Measurements from ENCODE around the gene BSDC1. TPM values are rescaled to one million over a fixed set of nuclear protein-coding genes. Genes with fewer than 3 reads are reported as not detected.

Gene BSDC1
- total and polyA plus RNA-seq, 10 of the 15 experiments (the other 5 are each of a cell fraction or from before 2014, with no cell fraction given), result 3.0 to 39.7 (median 22.8) TPM

DNA sequence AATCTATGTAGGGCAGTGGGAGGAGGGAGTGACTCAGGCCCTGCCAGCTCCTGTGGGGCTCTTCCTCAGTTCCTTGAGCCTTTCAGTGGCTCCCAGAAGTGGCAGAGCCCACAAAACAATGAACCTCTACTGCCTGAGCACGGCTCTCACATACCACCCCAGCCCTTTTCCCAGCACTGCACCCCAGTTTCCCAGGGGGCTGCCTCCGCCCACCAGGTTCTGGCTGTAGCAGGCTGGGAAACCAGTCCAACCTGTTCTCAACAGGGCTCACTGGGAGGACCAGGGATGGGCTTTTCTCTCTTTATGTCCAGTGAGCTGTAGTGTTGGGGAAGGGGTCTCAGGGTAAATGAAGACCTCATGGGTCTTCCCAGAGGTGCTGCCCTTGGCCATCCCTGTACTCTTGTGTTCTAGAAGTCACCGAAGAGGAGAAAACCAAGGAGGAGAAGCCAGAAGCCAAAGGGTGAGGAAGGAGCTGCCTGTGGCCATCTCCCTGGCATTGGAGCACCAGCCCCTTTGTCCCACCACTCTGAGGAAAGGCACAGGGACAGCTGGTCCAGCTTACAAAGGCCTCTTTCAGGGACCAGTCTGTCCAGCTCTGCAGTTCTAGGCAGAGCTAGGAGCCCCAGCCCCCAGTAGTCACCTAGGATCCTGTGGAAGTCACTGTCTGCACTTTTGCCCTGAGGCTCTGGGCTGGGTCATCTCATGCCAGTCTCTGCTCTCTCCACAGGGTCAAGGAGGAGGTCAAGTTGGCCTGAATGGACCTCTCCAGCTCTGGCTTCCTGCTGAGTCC lies 61.8 kb downstream of the BSDC1 start:
- Histone ChIP-seq H3K4me3 (no peak overlapping the region), H3K79me2 (ENCODE audit: control insufficient read depth, insufficient read depth, low read length) (peaks cover 24% of the 10 kb centered on the region), H3K9ac (ENCODE audit: control insufficient read depth, insufficient read depth, low read length) (peak overlapping the region; percentile 6; the same call in 1 of the 2 replicates), H3K9me3 (replicated peaks; ENCODE audit: control insufficient read depth, insufficient read depth, low read length) (no peaks in the 10 kb centered on the region), H4K20me1 (ENCODE audit: control insufficient read depth, insufficient read depth) (no peaks in the 10 kb centered on the region; the same call in 1 of the 2 replicates), H3K4me1 (ENCODE audit: control insufficient read depth, insufficient read depth, low read length) (peaks cover 28% of the 10 kb centered on the region), H3K4me2 (ENCODE audit: control insufficient read depth, insufficient read depth) (peak overlapping the region; percentile 32; the same call in 1 of the 2 replicates), H3K36me3 (ENCODE audit: control insufficient read depth in 2 of 2, insufficient read depth in 2 of 2, low read length in 1 of 2) (peaks cover 38 to 42% of the 10 kb centered on the region in 2 experiments), H3K27ac (ENCODE audit: control insufficient read depth, insufficient read depth) (peak overlapping the region; percentile 3; the same call in 1 of the 2 replicates), H2AFZ (ENCODE audit: control insufficient read depth, low read depth, low read length) (no peak overlapping the region), H3K27me3 (replicated peaks in 1 of 2; ENCODE audit: control insufficient read depth in 2 of 2, insufficient read depth in 2 of 2, low read length in 1 of 2) (no peaks in the 10 kb centered on the region)
- DNase-seq (ENCODE audit: low read depth, low spot score), result no peak
- ChIA-PET POLR2A (interaction anchor here (0.6 to 2.3 kb wide), 14 partner anchors 8 to 132 kb away, joined by 3 to 10 read pairs (median 3); partner anchors contain the start of genes BSDC1, CCDC28B, HDAC1 and LCK), SMC1A (ENCODE audit: uncharacterized antibody, unreplicated experiment) (interaction anchor here (0.6 to 4.1 kb wide), 10 partner anchors 8 to 117 kb away, joined by 3 to 17 read pairs (median 4); partner anchors contain the start of gene BSDC1), CTCF (interaction anchor here (0.6 to 5.2 kb wide), 16 partner anchors 10 to 355 kb away, joined by 3 to 29 read pairs (median 4); partner anchors contain the start of gene BSDC1), RAD21 (ENCODE audit: unreplicated experiment) (interaction anchor here (0.8 to 2.5 kb wide), 11 partner anchors 11 to 117 kb away, joined by 3 to 13 read pairs (median 5); partner anchors contain the start of genes BSDC1 and LCK)
- in situ Hi-C loops (cut with MboI), result no loop called here
- no peak for ATAC-seq
- no peak for FAIRE-seq
- BruUV-seq (replicated peaks), result no TSS peak
- intact Hi-C loops (cut with micrococcal nuclease; ENCODE audit: unreplicated experiment), result no loop called here
- WGBS (ENCODE audit: insufficient coverage, insufficient replicate concordance, low lambda C conversion rate, missing lambda C conversion rate), result 73% methylated on average over 3 of the region's 3 CpGs
- TF ChIP-seq IRF5 (IDR thresholded peaks at IDR 0.05; ENCODE audit: borderline replicate concordance), result no peak
- peak; percentile 81 for TF ChIP-seq POLR2AphosphoS5 (IDR thresholded peaks at IDR 0.05; ENCODE audit: low read length)
- TF ChIP-seq, protein P1, sequence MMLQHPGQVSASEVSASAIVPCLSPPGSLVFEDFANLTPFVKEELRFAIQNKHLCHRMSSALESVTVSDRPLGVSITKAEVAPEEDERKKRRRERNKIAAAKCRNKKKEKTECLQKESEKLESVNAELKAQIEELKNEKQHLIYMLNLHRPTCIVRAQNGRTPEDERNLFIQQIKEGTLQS (IDR thresholded peaks at IDR 0.05; ENCODE audit: borderline replicate concordance, extremely low read depth, low read depth, low read length), result no peak
- TF ChIP-seq RELA (IDR thresholded peaks at IDR 0.05; ENCODE audit: borderline replicate concordance, partially characterized antibody), result no peak
- no peak for TF ChIP-seq IRF4 (IDR thresholded peaks at IDR 0.05; ENCODE audit: low read depth, low read length)
- no peak for TF ChIP-seq SKIL (IDR thresholded peaks at IDR 0.05; ENCODE audit: low read depth, poor library complexity, severe bottlenecking)
- no peak for TF ChIP-seq ZNF207 (IDR thresholded peaks at IDR 0.05; ENCODE audit: borderline replicate concordance)
- TF ChIP-seq MLLT1 (IDR thresholded peaks at IDR 0.05), result no peak
- no peak for TF ChIP-seq ZBTB40 (IDR thresholded peaks at IDR 0.05; ENCODE audit: borderline replicate concordance)
- peak; percentile 67 for TF ChIP-seq POLR2A (IDR thresholded peaks at IDR 0.05; ENCODE audit: low read depth, low read length)
- no peak for TF ChIP-seq SUPT20H (IDR thresholded peaks at IDR 0.05; ENCODE audit: borderline replicate concordance, control insufficient read depth, low read depth, low read length)
- no peak for TF ChIP-seq NFYB (IDR thresholded peaks at IDR 0.05; ENCODE audit: insufficient read depth, low read depth, low read length)

All from GM12878 (cell line).